SK-N-MC (cell line): Measurements from ENCODE around the gene ADA.
"Not testable (repeated sequence)": the region's sequence is repeated elsewhere in the genome, so short reads cannot be mapped to it uniquely, and the experiment has no call there.

ENCODE experiments used
- DNase-seq: peaks from one replicate; pipeline ENCODE4 v3.0.0-alpha.2; 2011; ENCODE audit warnings: low read depth, low spot score
- H3K27ac ChIP-seq: fragments of 200-600 bp; sonication (generic); 2 replicates; pipeline ENCODE4 v1.5.1; 2016; ENCODE audit warnings: mixed run types
- H3K36me3 ChIP-seq: fragments of 200-600 bp; sonication (generic); 2 replicates; pipeline ENCODE4 v1.6.1; 2017; ENCODE audit warnings: antibody characterized with exemption, low read length, mixed read lengths; ENCODE audit not compliant: insufficient read depth
- H3K4me3 ChIP-seq: fragments of 200-600 bp; sonication (generic); 2 replicates; pipeline ENCODE4 v1.5.1; 2016
- H3K9ac ChIP-seq: fragments of 200-600 bp; sonication (generic); 2 replicates; pipeline ENCODE4 v1.8.0; 2017; ENCODE audit warnings: mixed run types, mixed read lengths; ENCODE audit not compliant: insufficient read length
- H3K9me3 ChIP-seq: fragments of 200-600 bp; sonication (generic); 2 replicates; pipeline ENCODE4 v1.6.1; 2017; ENCODE audit warnings: low read depth, mild to moderate bottlenecking, antibody characterized with exemption, low read length, moderate library complexity, mixed read lengths
- EZH2 ChIP-seq: fragments of 200-600 bp; sonication (generic); IDR thresholded peaks from one replicate; pipeline ENCODE4 v1.6.1; 2017; ENCODE audit warnings: antibody characterized with exemption
- FOXP2 ChIP-seq: optimal IDR thresholded peaks from 2 replicates; pipeline ENCODE3; 2011; ENCODE audit warnings: mild to moderate bottlenecking, moderate library complexity; ENCODE audit not compliant: insufficient read depth; ENCODE audit errors: extremely low read length, control extremely low read depth
- POLR2AphosphoS5 ChIP-seq: IDR thresholded peaks from 2 replicates; pipeline ENCODE4 v1.6.1; 2012; ENCODE audit warnings: mild to moderate bottlenecking, low read depth, low read length, borderline replicate concordance

ADA gene

DNA sequence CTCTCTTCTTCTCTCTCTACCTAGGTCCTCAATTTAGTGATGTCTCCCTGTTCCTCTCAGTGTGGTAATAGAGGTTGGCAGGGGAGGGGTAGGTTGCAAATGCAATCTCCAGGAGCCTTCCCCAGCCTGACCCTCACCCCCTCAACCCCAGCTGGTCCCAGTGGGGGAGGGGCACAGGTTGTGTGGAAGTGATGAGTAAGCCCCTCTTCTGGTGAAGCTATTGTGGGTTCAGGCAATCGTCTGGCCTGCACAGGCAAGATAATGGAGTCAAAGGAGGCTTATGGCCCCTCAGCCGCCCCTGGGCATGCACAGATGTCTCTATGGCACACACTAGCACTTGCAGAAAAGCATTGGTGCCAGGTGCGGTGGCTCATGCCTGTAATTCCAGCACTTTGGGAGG, 10.8 kb upstream of the ADA start:
- Histone ChIP-seq H3K9ac (no peak overlapping the region), H3K36me3 (no peaks in the 10 kb centered on the region), H3K4me3 (no peak overlapping the region), H3K27ac (no peak overlapping the region), H3K9me3 (no peaks in the 10 kb centered on the region)
- TF ChIP-seq FOXP2 (no peak), POLR2AphosphoS5 (no peak), EZH2 (no peak)
- DNase-seq: no peak

DNA sequence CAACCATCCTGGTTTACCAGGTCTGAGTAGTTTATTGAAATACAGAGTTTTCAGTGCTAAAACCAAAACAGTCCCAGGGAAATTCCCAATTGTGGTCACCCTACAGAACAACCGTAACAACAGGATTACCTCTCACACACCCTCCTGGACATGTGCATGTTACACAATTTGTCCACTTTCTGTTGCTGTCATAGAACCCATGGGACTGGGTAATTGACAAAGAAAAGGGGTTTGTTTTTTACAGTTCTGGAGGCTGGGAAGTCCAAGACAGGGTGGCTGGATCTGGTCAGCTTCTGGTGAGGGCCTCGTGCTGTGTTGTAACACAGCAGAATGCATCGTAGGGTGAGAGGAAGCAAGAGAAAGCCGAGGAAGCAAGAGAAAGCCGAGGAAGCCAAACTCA, 9.1 kb upstream of the ADA start:
- Histone ChIP-seq H3K9me3 (no peaks in the 10 kb centered on the region), H3K36me3 (no peaks in the 10 kb centered on the region), H3K9ac (no peak overlapping the region), H3K27ac (no peak overlapping the region), H3K4me3 (no peak overlapping the region)
- no peak for TF ChIP-seq POLR2AphosphoS5
- no peak for TF ChIP-seq FOXP2
- no peak for DNase-seq

DNA sequence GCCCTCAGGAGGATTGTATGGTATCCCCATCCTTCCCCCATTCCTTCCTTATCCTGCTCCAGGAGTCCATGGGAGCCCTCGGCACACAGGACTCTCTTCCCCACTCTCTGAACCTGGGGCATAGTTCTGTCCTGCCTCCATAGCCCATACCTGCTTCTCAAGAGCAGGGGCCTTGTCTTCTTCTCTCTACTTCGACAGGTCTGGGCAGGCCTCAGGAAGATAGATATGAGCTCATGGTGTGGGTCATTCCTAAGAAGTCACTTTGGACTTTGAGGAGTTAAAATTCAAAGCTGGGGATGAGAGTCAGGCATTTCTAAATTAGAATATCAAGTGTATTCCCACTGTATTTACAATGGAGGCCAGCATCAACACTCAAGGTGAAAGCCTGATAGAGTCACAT, 8.4 kb upstream of the ADA start:
- Histone ChIP-seq H3K4me3 (no peak overlapping the region), H3K36me3 (no peaks in the 10 kb centered on the region), H3K27ac (no peak overlapping the region), H3K9ac (no peak overlapping the region), H3K9me3 (no peaks in the 10 kb centered on the region)
- TF ChIP-seq POLR2AphosphoS5 (no peak), EZH2 (no peak), FOXP2 (no peak)
- DNase-seq: no peak

DNA sequence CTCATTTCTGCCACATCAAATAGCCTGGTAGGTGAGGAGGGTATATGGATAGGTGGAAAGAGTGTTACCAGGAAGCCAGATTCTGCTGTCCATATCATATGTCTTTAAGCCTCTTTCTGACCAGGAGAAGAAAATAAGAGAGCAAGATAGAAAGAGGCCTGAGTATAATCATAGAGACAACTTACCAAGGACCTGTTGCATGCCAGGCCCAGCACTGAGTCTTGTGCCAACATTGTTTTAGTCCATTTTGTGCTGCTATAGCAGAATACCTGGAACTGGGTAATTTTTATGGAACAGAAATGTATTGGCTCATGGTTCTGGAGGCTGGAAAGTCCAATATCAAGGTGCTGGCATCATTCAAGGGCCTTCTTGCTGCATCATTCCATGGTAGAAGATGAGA, 7.3 kb upstream of the ADA start:
- no peak overlapping the region for H3K9ac ChIP-seq
- no peak for TF ChIP-seq FOXP2
- no peak for TF ChIP-seq POLR2AphosphoS5
- TF ChIP-seq EZH2: no peak

DNA sequence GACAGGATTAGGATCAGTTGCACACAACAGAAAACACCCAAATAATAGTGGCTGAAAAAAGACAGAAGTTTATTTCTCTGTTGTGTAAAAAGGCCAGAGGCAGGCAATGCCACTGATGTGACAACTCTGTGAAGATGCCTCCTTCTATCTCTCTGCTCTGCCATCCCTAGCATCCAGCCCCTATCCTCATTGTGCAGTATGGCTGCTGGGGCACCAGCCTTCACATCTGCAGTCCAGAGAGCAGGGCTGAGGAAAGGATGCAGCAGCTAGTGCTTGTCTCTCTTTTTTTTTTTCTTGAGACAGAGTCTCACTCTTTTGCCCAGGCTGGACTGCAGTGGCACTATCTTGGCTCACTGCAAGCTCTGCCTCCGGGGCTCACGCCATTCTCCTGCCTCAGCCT, 6.4 kb upstream of the ADA start:
- H3K4me3 ChIP-seq: no peak overlapping the region
- no peak overlapping the region for H3K9ac ChIP-seq
- no peak overlapping the region for H3K27ac ChIP-seq
- H3K9me3 ChIP-seq: no peaks in the 10 kb centered on the region
- no peak for TF ChIP-seq FOXP2
- no peak for TF ChIP-seq EZH2
- TF ChIP-seq POLR2AphosphoS5: no peak
- no peak for DNase-seq
- H3K36me3 ChIP-seq: no peaks in the 10 kb centered on the region

More for the DNA sequence above, 7.3 kb upstream of the ADA start:
- Histone ChIP-seq H3K4me3 (no peak overlapping the region), H3K27ac (no peak overlapping the region), H3K9me3 (no peaks in the 10 kb centered on the region), H3K36me3 (no peaks in the 10 kb centered on the region)
- DNase-seq: no peak

DNA sequence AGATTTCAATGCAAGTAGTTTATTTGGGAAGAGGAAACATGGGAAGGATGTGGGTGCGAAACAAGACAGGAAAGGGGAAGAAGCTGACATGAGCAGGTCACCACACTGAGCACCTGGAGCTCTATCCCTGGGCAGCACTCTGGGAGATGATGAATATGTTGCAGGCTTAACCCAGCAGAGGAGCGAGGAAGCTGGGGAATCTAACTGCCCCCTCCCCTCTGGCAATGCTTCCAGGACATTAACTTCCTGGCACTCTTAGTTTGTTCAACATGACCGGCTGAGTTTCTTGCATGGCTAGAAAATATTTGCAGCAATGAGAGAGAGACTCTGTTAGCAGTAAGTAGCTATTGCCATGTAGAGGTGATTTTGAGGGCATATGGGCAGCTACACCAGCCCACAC, 4.9 kb upstream of the ADA start:
- Histone ChIP-seq H3K9me3 (no peaks in the 10 kb centered on the region), H3K27ac (no peak overlapping the region), H3K4me3 (no peak overlapping the region), H3K9ac (no peak overlapping the region), H3K36me3 (no peaks in the 10 kb centered on the region)
- no peak for DNase-seq
- TF ChIP-seq POLR2AphosphoS5 (no peak), FOXP2 (no peak), EZH2 (no peak)

DNA sequence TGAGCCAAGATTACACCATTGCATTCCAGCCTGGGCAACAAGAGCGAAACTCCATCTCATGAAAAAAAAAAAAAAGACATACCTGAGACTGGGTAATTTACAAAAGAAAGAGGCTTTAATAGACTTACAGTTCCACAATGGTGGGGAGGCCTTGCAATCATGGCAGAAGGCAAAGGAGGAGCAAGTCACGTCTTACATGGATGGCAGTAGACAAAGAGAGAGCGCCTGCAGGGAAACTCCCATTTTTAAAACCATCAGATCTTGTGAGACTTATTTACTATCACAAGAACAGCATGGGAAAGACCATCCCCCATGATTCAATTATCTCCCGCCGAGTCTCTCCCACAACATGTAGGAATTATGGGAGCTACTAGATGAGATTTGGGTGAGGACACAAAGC, 2.7 kb upstream of the ADA start:
- not testable (repeated sequence) for H3K27ac ChIP-seq, H3K4me3 ChIP-seq, H3K9me3 ChIP-seq, DNase-seq, H3K36me3 ChIP-seq, H3K9ac ChIP-seq

DNA sequence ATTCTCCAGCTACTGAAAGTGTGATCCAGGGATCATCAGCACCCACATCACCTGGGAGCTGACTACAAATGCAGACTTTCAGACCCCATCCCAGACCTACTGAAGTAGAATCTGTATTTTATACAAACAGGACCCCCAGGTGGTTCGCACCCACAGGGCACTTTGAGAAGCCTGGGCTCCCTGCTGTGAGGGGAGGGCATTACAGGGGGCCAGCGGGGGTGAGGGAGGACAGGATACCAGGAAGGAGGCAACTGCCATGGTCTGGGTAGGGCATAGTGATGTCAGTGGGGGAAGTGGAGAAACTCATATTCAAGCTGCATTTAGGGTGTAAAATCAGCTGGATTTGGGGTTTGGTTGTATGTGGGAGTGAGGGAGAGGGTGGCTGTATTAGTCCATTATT, 2.0 kb upstream of the ADA start:
- H3K27ac ChIP-seq: no peak overlapping the region
- no peaks in the 10 kb centered on the region for H3K9me3 ChIP-seq
- no peak for DNase-seq
- no peak for TF ChIP-seq FOXP2
- H3K36me3 ChIP-seq: no peaks in the 10 kb centered on the region
- no peak overlapping the region for H3K9ac ChIP-seq
- H3K4me3 ChIP-seq: no peak overlapping the region

DNA sequence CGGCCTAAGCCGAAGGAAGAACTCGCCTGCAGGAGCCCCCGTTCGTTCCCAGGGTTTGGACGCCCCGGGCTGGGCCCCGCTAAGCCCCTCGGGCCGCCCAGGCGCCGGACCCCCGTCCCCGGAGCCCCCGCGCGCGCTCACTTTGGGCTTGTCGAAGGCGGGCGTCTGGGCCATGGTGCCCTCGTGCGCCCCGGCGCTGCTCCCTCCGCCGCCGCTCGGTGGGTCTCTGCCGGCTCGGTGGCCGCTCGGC, 140 bp downstream of the ADA start:
- Histone ChIP-seq H3K27ac (no peak overlapping the region), H3K4me3 (peak overlapping the region; percentile 81), H3K9me3 (no peaks in the 10 kb centered on the region), H3K9ac (peak overlapping the region; percentile 77), H3K36me3 (no peaks in the 10 kb centered on the region)
- peak; percentile 28; the same call in 1 of the 2 replicates for TF ChIP-seq POLR2AphosphoS5
- TF ChIP-seq EZH2: no peak
- DNase-seq: no peak
